AML-193 (cell line): ENCODE results near the gene FCHSD2.

Experiments
- DNase-seq, 2 experiments: peaks; one replicate each; lab custom pipeline; 2025; lab: John Stamatoyannopoulos, UW

FCHSD2 gene

GRCh38 chr11:73172992-73173656 is 31.0 kb upstream of the FCHSD2 start:
- DNase-seq = no peak

- no peak for DNase-seq
Measured at GRCh38 chr11:73171436-73172161, 29.5 kb upstream of the FCHSD2 start.

- DNase-seq = no peak
Measured at GRCh38 chr11:73170140-73170539, 28.0 kb upstream of the FCHSD2 start.

GRCh38 chr11:73168925-73169579 is 26.9 kb upstream of the FCHSD2 start:
- no peak for DNase-seq

- DNase-seq = no peak
Measured at GRCh38 chr11:73167363-73167954, 25.3 kb upstream of the FCHSD2 start.

GRCh38 chr11:73164803-73165540 is 22.9 kb upstream of the FCHSD2 start:
- DNase-seq = peak; percentile 13 to 27

- DNase-seq = no peak
Measured at GRCh38 chr11:73163638-73164174, 21.6 kb upstream of the FCHSD2 start.

GRCh38 chr11:73162196-73162740 is 20.1 kb upstream of the FCHSD2 start:
- no peak for DNase-seq

GRCh38 chr11:73160005-73160760 is 18.1 kb upstream of the FCHSD2 start:
- DNase-seq = no peak

- DNase-seq = no peak
Measured at GRCh38 chr11:73159297-73159696, 17.2 kb upstream of the FCHSD2 start.

- DNase-seq = no peak
Measured at GRCh38 chr11:73158356-73159051, 16.4 kb upstream of the FCHSD2 start.

GRCh38 chr11:73157101-73158010 is 15.2 kb upstream of the FCHSD2 start:
- peak; percentile 56 to 64 for DNase-seq

GRCh38 chr11:73156686-73157085 is 14.6 kb upstream of the FCHSD2 start:
- no peak for DNase-seq

GRCh38 chr11:73156114-73156513 is 14.0 kb upstream of the FCHSD2 start:
- no peak for DNase-seq

- DNase-seq = no peak
Measured at GRCh38 chr11:73155102-73155501, 13.0 kb upstream of the FCHSD2 start.

GRCh38 chr11:73154178-73154577 is 12.1 kb upstream of the FCHSD2 start:
- DNase-seq = peak; percentile 93 to 97

GRCh38 chr11:73152861-73153483 is 10.9 kb upstream of the FCHSD2 start:
- DNase-seq = no peak

GRCh38 chr11:73152086-73152853 is 10.2 kb upstream of the FCHSD2 start:
- DNase-seq = no peak
